CD4-positive, alpha-beta T cell treated with Interferon alpha-2 for 1 hour (primary cell): Measurements from ENCODE around the gene PLXDC1.

Experiments
- DNase-seq, 2 donors: peaks; one replicate each; pipeline ENCODE4 v3.0.0-alpha.2; 2020 to 2022

The PLXDC1 gene

GRCh38 chr17:39094607-39095308 is 56.7 kb downstream of the PLXDC1 start:
- peak; percentile 29 to 46 for DNase-seq

DNA sequence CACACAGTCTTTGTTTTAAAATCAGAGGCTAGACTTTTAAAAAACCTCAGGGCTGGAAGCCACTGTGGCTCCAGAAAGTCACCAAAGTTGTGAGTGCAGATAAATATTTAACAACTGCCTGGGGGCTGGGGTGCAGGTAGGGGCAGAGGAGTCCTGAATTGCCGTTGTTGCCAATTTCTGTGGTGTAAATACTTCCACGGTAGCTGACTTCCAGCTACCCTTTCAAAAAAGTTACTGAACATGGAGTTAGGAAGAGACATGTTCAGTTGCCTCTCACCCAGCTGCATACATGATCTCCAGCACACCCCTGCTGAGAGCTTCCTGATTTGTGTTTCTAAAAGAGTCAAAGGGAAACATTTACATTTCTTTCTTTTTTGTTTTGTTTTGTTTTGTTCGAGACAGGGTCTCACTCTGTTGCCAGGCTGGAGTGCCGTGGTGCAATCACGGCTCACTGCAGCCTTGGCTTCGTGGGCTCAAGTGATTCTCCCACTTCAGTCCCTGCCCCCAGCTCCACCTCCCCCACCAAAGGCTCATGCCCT is 58.7 kb downstream of the PLXDC1 start:
- DNase-seq = peak in 1 of 2 donors; percentile 17

DNA sequence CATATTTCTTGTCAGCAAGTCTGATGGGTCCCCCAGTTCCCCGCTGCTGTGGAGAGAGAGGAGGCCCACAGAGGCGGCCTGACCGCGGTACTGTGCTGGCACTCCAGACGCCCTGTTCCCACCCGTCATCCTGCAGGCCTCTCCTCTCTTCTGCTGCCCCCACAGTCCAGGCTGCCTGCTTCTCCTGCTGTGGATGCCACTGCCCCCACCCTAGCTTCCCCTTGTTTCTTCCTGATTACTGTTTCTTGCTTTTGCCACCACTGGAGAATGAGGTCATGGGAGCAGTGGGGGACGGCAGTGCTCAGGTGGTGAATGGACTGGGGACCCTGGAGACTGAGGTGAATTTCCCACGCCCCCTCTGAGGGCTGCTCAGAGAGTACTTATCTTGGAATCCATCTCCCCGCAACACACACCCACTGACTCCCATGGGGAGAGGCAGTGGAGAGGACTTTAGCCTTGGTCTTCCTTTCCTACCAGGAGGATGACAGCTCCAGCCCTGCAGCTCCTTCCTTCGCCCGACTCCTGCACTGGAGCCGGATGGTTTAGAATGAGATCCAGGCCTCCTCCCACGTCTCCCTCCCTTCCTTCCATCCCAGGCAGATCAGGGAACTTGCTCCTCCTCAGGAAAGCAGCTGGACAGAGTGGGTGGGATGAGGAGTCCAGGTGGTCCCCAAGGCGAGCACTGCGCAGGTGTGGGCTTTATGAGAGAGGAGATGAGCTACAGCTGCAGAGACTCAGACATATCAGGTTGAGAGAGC is 60.4 kb downstream of the PLXDC1 start:
- no peak for DNase-seq

- no peak for DNase-seq
These were observed 61.0 kb downstream of the PLXDC1 start for GRCh38 chr17:39090400-39090799.

DNA sequence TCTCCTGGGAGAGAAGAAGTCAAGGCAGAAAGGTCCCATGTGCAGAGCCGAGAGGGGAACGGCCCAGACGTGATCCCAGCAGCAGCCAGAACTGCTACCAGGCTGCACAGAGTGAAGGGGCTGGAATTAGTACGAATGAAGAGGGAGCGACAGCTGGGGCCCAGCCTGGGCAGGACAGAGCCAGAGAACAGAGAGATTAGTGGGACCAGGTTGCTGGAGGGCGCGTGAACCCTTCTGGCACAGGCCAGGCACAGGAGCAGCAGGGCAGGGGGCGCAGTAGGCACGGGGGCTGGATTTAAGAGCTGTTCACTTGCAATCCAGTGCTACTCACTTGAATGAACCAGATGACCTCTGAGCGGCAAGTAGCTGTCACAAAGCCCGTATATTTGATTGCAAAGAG is 66.9 kb downstream of the PLXDC1 start:
- no peak for DNase-seq

GRCh38 chr17:39083270-39083669 is 68.2 kb downstream of the PLXDC1 start:
- no peak for DNase-seq

DNA sequence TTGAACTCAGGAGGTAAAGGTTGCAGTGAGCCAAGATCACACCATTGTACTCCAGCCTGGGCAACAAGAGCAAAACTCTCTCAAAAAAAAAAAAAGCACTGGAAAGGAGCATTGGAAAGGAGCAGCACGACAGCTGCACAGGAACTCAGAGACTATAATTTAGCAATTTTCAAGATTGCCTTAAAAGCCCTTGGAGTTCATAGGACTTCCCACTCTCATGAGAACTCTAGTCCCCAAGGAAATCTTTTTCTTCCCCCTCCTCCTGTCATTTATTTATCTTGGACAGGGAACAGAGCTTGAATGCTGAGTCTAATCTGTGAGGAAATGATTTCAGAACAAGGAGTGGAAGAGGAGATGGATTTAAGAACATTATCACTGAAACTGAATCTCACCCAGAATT is 69.0 kb downstream of the PLXDC1 start:
- DNase-seq = no peak

GRCh38 chr17:39081851-39082250 is 69.6 kb downstream of the PLXDC1 start:
- DNase-seq = no peak

- DNase-seq = no peak
These were observed 70.9 kb downstream of the PLXDC1 start for GRCh38 chr17:39080421-39081078.

DNA sequence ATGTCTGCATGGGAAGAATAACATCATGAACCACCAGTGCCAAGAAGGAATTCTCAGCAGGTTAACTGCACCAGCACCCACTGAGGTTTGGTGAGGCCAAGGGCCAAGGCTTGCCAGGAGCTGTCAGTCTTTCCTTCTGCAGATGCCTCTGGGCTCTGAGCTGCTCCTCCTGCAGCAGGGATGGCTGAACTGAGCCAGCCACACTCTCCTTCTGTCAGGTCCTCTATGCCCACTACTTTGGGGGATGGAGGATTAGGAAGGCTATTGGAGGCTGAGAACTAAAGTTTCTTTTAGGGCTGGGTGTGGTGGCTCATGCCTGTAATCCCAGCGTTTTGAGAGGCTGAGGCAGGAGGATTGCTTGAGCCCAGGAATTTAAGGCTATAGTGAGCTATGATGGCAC is 71.6 kb downstream of the PLXDC1 start:
- no peak for DNase-seq

GRCh38 chr17:39077866-39078265 is 73.6 kb downstream of the PLXDC1 start:
- DNase-seq = no peak

DNA sequence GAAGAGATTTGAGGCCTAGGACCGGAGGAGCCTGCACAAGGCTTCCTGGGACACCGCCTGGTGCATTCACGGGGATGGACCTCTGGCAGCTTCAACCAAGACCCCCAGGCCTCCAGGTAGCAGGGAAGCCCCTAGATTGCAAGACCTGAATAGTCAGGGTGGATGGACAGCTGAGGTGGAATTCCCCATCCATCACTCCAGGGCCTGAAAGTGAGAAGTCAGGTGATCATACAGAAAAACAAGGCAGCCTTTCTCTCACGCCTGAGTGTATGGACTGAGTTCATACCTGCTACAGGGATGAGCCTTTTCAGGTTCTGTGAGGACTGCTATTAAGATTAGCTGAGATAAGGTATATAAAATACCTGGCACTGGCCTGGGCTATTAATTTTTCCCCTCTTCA is 74.2 kb downstream of the PLXDC1 start:
- no peak for DNase-seq

- no peak for DNase-seq
These were observed 76.8 kb downstream of the PLXDC1 start for GRCh38 chr17:39074676-39075075.

GRCh38 chr17:39073916-39074315 is 77.5 kb downstream of the PLXDC1 start:
- DNase-seq = no peak

- DNase-seq = no peak
These were observed 78.1 kb downstream of the PLXDC1 start for GRCh38 chr17:39073353-39073752.

GRCh38 chr17:39071573-39071972 is 79.9 kb downstream of the PLXDC1 start:
- no peak for DNase-seq

DNA sequence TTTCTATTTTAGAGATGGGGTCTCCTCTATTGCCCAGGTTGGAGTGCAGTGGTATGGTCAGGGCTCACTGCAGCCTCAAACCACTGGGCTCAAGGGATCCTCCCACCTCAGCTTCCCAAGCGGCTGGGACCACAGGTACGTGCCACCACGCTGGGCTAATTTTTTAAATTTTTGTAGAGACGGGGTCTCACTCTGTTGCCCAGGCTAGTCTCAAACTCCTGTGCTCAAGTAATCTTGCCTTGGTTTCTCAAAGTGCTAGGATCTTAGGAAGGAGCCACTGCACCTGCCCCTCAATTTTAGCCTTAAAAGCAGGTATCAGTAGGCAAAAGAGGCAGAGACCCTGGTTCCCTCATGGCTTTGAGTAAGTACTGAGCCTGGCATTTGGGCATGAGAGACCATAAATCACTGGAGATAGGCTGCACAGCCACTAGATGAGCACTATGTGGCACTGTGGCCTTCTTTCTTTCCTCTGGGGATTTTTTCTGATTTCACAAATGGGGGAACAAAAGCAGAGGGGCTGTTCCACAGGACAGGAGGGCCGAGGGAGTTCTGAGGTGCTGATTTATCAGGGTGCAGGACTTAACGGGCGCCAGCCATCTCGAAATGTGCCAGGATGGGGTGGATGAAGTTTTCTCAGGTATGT is 82.2 kb downstream of the PLXDC1 start:
- peak; percentile 41 to 69 for DNase-seq

GRCh38 chr17:39064819-39065218 is 86.6 kb downstream of the PLXDC1 start:
- no peak for DNase-seq

- no peak for DNase-seq
These were observed 87.1 kb downstream of the PLXDC1 start for GRCh38 chr17:39064374-39064773.

- no peak for DNase-seq
These were observed 87.8 kb downstream of the PLXDC1 start for GRCh38 chr17:39063681-39064069.

DNA sequence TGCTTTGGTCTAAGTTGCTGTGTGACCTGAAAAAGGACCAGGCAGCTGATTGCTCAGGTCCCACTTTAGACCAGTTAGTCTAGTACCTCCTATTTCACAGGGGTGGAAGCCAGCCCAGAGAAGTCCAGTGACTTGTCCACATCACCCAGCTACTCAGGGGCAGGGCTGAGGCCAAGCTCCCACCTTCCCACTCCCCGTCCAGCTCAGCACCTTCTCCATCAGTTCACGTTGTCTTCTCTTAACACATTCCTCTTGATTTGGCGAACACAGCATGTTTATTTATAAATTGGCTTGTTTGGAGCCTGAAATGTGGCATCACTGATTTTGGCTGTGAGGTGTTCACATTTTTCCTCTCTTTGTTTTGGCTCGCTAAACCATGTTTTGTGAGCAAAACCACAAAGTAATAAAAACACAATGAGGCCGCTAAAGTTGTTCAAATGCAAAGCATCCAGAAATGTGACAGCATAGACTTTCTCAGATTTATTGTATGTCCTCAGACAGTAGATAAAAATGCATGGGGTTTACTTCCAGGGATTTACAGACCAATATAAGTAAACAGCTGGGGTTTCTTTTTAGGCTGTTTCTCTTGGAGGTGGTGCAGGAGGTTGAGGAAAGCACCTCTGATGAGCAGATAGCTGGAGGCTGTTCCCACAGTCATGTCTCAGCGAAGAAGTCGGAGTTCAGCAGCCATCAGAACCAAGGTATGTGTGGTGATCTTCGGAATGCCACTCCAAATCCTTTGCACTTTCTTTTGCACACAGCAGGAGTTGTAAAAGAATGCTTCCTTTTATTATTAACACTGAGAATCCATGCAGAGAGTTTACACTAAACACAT is 88.4 kb downstream of the PLXDC1 start:
- DNase-seq = no peak

- DNase-seq = no peak
These were observed 92.9 kb downstream of the PLXDC1 start for GRCh38 chr17:39058524-39058923.
